GM12891 (cell line): ENCODE results near the gene EPHA2.

Experiments used
- PAX5 ChIP-seq: IDR thresholded peaks from 2 replicates; pipeline ENCODE4 v1.6.1; 2011; ENCODE audit warnings: low read length, moderate library complexity, mild to moderate bottlenecking; ENCODE audit not compliant: insufficient read depth, severe bottlenecking
- POLR2A ChIP-seq: IDR thresholded peaks from 2 replicates; pipeline ENCODE4 v1.6.1; 2011; ENCODE audit warnings: low read depth, low read length, control low read depth
- POLR2AphosphoS5 ChIP-seq: IDR thresholded peaks from 2 replicates; pipeline ENCODE4 v1.6.1; 2011; ENCODE audit warnings: low read depth, low read length, control low read depth
- POU2F2 ChIP-seq: IDR thresholded peaks from 2 replicates; pipeline ENCODE4 v1.6.1; 2011; ENCODE audit warnings: low read depth, mild to moderate bottlenecking, control low read depth, low read length, moderate library complexity
- SPI1 ChIP-seq: IDR thresholded peaks from 2 replicates; pipeline ENCODE4 v1.6.1; 2011; ENCODE audit warnings: low read depth, low read length, control low read depth

GRCh38 chr1:16199157-16199501 is 43.3 kb upstream of the EPHA2 start:
- TF ChIP-seq SPI1 (no peak), POU2F2 (no peak), POLR2AphosphoS5 (no peak), POLR2A (no peak), PAX5 (no peak)
